ENCODE measurements around the gene KRT73.

DNA sequence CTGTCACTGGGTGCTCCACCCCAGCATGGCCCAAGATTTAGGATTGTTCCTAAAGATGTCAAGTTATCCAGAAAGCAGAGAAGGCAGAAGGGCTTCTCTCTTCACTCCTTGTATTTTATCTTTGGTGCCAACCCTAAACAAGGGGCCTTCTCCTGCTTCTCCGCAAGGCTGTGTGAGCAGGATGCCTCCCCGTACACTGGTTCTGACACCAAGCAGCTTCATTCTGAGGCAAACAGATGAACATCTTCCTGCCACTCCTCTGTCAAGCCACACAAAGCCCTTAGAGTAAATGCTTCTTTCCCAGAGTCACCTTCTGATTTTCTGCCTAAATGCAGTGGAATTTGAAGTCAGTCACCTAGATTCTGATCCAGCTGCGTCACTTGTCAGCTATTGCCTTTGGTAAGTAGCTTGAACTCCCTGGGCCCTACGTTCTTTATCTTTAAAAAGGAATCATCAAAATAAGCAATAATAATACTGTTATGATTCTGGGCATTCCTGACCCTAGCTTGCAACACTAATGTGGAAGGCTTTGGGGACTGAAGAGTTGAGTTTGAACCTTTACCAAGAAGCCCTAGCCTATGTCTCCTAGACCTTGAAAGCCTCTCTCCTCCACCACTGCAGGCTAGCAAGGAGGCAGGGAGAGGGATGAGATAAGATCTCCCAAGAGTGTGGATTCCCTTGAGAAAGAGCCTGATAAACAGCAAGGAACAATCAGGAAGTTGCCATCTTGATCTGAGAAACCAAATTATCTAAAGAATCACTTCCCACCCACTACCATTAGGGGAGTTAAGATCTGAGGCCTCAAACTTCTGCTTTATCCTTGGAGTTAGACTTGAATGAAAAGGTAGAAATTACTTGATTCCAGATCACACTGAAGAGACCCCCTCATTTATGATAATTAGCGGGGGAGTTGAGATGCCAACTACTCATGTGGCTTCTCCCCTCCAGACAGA, 5.7 kb downstream of the KRT73 start:
- TF ChIP-seq YY1 (IDR thresholded peaks at IDR 0.05; ENCODE audit: low read depth) = no peak
- TF ChIP-seq EP300 (IDR thresholded peaks at IDR 0.05; ENCODE audit: borderline replicate concordance) = no peak
- TF ChIP-seq, protein P1, sequence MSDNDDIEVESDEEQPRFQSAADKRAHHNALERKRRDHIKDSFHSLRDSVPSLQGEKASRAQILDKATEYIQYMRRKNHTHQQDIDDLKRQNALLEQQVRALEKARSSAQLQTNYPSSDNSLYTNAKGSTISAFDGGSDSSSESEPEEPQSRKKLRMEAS (IDR thresholded peaks at IDR 0.05) = no peak
- TF ChIP-seq RAD21 (IDR thresholded peaks at IDR 0.05; ENCODE audit: low read depth) = no peak
- no peak for TF ChIP-seq TAF1 (IDR thresholded peaks at IDR 0.05; ENCODE audit: low read depth)
- no peak for TF ChIP-seq EGR1 (IDR thresholded peaks at IDR 0.05)
- TF ChIP-seq CREB1 (IDR thresholded peaks at IDR 0.05; ENCODE audit: low read depth) = no peak
- no peak for TF ChIP-seq TCF12 (IDR thresholded peaks at IDR 0.05; ENCODE audit: low read depth)
- TF ChIP-seq, protein P2, sequence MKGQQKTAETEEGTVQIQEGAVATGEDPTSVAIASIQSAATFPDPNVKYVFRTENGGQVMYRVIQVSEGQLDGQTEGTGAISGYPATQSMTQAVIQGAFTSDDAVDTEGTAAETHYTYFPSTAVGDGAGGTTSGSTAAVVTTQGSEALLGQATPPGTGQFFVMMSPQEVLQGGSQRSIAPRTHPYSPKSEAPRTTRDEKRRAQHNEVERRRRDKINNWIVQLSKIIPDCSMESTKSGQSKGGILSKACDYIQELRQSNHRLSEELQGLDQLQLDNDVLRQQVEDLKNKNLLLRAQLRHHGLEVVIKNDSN (IDR thresholded peaks at IDR 0.05) = no peak
- no peak for TF ChIP-seq TEAD4 (IDR thresholded peaks at IDR 0.05)

Data from Ishikawa (cell line).